Raji (cell line): ENCODE measurements around the gene HS3ST2.

Experiments
- POLR2A ChIP-seq: IDR thresholded peaks from 2 replicates; pipeline ENCODE4 v1.6.1; 2011; ENCODE audit warnings: low read depth, low read length, control low read depth; ENCODE audit not compliant: insufficient read depth

The HS3ST2 gene

DNA sequence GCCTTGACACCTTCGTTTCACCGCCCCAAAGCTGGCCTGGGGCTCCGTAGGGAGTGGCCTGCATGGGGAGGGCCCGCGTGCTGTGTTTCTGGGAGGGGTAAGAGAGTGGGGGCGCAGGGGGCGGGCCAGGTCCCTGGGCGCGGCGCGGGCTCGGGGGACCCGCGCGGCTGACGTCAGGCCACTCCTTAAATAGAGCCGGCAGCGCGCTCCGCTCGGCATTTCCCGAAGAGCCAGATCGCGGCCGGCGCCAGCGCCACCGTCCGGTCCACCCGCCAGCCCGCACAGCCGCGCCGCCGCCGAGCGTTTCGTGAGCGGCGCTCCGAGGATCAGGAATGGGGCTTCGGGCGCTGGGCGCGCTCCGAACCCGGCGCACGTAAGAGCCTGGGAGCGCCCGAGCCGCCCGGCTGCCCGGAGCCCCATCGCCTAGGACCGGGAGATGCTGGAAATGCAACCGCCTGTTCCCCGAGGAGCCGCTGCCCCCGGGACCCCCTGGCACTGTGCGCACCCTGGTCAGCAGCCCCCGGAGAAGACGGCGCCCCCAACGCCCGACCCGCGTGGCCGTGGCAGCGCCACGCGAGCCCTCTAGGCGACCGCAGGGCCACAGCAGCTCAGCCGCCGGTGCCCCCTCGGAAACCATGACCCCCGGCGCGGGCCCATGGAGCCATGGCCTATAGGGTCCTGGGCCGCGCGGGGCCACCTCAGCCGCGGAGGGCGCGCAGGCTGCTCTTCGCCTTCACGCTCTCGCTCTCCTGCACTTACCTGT is at the start of gene HS3ST2:
TSS of gene HS3ST2 (plus strand) at position 215 of the 763 bp plus-strand sequence. CDS start at position 664, 449 bp downstream.
- TF ChIP-seq POLR2A = no peak

DNA sequence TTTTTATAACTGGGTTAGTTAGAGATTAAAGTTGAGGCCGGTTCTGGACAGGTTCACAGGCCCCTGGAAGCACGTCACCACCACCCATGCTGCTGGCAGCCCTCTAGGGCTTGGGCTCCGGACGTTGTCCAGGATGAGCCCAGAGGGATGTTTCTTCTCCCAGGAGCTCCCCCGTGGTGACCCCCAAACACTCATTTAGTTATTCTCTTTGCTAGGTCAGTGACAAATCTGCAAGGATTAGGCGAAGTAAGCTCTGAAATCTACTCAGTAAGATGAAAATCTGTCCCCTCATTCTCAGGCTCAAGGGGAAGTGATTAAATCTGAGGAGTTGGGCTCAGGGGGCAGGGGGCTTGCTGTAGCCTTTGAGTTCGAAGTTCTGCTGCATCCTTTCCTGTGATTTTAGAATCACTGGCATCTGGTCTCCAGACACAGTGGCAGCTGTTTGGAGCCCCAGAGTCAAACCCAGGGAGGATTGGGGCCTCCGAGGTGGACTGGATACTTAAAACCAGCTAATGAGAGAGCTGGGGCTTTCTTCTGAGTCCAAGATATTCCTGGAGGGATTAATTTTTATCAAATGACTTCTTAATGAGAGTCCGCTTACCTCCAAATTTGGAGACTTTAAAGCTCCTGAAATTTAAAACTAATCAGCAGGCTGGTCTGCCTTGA is 49.2 kb upstream of the HS3ST2 start:
- TF ChIP-seq POLR2A = no peak

DNA sequence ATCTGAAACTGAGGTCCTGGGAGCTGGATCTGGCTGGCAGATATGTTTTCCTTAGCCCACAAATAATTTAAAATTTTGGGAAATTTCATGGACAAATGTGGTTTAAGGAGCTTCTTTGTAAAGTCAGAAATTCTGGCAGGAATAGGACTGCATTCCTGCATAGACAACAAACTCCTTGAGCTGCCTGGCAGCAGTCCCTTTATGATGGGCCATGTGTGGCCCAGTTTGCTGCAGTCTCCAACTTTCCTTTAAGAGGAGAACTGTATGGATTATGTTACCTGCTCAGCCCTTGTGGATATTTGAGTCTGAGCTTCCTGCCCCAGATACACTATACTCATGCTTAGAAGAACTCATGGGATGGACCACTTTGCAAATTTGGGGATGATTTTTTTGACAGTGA is 48.5 kb upstream of the HS3ST2 start:
- no peak for TF ChIP-seq POLR2A

DNA sequence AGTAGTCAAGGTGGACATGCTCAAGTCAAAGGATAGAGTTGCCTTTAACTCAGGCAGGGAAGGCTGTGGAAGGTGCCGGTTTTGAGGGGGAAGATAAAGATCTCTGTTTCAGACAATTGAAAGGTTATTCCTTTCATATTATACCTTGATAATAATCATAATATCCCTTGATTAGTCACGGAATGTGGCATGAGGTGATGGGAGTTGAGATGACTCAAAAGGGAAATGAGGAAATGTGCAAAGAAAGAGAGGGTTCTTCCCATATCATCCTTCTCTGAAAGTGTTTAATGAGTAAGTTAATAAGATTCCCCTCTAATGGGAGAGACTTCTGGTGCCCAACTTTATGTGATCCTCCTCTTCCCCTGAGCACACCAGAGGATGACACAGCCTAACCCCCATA is 43.1 kb upstream of the HS3ST2 start:
- no peak for TF ChIP-seq POLR2A

DNA sequence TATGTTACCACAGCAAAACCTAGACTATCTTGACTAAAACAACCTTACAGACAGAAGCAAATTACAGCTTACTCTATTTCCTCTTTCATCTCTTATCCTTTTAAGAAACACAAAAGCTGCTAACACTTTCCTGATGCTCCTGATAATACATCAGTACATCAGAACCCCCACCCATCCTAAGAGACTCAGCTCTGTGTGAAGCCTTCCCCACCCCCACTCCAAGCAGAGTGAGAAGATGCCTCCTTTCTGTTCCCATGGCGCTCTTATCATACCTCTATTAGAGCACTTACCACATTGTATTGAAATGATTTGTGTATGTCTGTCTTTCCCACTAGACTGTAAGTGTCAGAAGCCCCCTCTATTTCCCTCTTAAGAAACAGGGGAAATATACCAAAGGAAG is 42.4 kb upstream of the HS3ST2 start:
- no peak for TF ChIP-seq POLR2A

DNA sequence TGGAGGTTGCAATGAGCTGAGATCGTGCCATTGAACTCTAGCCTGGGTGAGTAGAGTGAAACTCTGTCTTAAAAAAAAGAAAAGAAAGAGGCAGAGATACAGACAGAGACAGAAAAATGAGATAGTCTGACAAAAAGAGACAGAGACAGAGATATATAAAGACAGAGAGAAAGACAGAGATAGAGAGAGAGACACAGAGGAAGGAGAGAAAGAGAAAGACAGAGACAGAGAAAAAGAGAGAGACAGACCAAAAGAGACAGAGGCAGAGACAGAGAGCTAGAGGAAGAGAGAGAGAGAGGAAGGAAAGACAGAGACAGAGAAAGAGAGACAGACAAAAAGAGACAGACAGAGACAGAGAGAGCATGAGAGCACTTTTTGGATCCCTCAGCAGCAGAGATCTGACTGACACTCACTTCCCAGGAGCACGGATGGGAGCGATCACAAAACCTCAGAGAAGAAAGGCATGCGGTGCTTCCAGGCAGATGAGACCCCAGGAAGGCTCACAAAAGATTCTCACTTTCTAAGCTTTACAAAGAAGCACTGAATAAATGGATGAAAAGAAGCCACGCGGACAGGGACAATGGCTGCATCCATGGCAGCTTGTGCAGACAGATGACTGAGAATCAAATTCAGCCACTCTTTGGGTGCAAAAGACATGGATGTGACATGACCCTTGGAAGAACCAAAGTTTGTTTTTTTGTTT is 38.6 kb upstream of the HS3ST2 start:
- TF ChIP-seq POLR2A = no peak

DNA sequence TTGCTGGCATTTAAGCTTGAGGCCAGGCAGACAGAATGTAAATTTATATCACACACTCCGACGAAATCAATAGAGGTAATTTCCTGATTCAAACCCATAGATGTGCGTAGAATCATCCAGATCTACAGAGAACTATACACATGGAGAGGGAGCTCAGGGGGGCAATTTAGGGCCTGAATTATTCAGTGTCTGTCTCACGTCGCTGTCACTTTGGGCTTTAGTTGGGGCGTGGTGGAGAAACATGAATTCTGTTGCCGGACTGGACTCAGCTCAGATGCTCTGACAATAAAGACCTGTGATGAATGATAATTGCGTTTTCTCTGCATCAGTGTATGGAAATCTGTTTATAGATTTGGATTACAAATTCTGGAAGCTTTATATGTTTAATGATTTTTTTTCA is 32.5 kb upstream of the HS3ST2 start:
- TF ChIP-seq POLR2A = no peak

DNA sequence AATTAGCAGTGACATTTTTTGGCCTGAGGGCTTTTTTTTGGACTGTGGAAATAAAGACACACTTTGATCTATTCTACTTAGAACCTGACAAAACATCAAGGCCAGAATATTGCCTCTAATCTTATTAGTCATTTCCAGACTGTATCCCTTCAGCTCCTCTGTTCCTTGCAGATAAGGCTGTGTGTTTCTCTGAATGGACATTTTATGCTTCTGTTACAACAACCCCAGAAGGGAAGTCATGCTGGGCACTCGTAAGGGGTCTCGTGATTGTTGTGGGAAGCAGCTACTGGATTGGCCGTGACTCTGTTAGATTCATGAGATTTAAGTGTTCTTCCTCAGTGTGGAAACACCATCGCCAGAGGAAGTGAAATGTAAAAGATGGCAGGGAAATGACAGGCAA is 31.6 kb upstream of the HS3ST2 start:
- TF ChIP-seq POLR2A = no peak

DNA sequence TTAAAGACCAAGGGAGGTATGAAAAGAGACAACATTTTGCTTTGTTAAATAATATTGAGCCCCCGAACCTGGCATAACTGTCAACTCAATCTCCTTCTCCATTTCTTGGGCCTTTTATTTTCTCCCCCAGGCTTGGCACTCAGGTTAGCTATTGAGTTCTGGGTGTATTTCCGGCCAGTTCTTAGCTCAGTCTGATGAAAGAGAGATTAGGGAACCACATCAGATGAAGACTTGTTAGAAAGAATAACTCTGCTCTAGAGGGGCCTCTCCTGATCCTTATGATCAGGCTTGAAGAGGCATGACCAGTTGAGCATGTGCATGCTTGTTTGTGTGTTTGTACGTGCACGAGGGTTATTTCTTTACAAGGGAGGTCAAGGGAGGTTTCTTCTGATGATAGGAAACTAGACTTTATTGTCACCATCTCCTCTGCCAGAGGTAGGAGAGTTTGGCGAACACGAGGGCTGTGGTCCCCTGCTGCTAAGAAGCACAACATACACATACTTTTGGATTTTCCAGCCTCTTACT is 29.2 kb upstream of the HS3ST2 start:
- TF ChIP-seq POLR2A = no peak

DNA sequence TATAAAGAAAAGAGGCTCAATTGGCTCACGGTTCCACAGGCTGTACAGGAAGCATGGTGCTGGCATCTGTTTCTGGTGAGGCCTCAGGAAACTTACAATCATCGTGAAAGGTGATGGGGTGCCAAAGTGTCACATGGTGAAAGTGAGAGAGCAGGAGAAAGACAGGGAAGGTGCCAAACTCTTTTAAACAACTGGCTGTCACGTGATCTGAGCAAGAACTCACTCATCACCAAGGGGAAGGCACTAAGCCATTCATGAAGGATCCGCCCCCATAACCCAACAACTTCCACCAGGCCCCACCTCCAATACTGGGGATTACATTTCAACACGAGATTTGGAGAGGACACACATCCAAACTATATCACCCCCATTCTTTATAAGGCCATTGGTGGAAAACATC is 28.4 kb upstream of the HS3ST2 start:
- no peak for TF ChIP-seq POLR2A

DNA sequence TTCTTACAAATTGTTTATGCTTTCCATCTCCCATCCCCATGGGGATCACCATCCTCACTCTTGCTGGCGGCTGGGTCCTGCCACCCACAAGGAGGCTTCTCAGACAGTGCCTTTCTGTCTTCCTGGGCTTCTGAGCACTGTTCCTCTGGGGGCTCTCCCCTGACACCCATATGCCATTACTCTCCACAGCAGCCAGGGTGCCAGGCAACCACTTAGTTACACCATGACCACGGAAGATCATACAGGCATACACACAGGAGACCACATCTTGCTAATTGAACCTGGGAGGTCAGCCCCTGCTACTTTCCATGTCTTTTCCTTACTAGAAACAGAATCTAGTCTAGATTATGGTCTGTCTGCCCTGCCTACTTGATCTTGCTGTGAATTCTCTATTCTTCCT is 27.7 kb upstream of the HS3ST2 start:
- TF ChIP-seq POLR2A = no peak

DNA sequence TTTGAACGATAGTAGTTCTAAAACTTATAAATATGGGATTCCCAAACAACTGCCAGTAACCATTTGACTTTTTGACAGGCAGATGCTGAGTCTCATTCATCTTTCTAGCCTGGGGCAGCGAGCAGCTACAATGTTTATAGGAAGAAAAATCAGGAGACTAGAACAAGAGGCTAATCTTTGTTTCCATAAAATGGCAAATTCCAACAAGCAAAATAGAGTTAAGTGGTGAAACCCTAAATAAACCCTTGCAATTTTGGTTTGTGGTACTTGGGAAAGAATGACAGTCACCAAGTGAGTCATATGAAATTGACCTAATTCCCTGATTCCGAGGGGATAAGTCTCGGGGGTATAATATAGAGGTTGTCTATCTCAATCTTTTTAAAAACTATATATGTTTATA is 27.3 kb upstream of the HS3ST2 start:
- TF ChIP-seq POLR2A = no peak

DNA sequence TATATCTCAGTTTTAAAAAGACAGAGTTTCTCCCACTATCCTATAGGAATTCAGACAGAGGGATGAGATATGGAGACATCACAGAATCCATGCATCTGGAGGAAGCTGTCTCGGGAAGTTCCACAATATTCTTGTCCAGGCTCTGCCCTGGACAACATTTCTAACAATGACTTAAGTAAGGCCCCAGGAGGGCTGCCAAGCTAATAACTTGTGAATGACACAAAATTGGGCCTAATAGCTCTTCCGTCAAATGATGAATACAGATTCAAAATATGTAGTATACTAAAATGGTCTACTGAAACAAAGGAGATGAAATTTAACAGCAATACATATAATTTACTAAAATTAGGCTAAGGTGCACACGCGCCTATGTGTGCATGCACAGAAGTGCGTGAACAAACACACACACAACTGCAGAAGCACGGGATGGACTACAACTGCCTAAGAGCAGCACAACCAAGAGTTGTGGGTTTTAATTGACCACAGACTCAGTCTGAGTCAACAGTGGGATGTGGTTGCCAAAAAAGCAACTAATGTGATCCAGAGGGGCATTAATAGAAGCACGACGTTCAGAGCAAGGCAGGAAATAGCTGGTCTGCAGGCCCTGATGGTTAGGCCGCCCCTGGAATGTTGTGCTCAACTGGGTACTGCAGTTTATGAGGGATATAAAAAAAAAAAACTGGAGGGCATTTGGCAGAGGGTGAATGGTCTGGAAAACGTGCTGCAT is 26.3 kb upstream of the HS3ST2 start:
- no peak for TF ChIP-seq POLR2A

DNA sequence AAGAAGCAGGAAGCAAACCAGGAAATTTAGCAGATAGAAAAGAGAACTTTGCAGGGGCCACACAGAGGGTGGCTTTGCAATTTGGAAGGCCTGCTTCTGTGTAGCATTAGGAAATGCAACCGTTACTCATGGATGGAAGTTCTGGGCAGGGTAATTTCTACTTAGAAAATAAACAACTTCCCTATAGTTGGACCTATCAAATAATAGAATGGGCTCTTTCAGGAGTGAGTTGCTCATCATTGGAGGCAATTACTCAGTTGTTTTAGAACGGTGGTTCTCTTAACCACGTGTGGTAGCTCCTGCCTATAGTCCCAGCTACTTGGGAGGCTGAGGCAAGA is 25.8 kb upstream of the HS3ST2 start:
- no peak for TF ChIP-seq POLR2A

DNA sequence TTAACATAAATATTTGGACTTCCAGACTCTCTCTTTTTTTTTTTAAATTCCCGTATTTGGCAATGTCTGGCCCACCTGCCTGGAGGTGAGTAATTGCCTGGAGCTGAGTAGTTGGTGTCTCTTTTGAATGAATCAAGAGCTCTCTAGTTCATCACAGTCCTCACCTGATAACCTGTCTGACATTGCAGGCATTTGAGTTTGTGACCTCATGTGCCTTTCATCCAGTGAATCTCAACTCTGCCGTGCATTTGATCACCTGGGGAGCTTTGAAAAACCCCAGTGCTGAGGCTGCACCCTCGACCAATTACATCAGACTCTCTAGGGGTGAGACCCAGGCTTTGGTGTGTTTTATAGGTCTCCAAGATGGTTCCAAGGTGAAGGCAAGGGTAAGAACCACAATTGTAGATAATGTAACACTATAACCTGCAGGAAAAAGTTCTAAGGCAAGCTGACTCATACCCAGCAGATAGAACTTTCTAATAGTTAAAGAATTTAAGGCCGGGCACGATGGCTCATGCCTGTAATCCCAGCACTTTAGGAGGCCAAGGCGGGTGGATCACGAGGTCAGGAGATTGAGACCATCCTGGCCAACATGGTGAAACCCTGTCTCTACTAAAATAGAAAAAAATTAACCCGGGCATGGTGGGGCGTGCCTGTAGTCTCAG is 24.5 kb upstream of the HS3ST2 start:
- no peak for TF ChIP-seq POLR2A
